ENCODE data around the gene APBB1IP. TPM values are rescaled to one million over a fixed set of nuclear protein-coding genes. Genes with fewer than 3 reads are reported as not detected.

The APBB1IP gene
- total RNA-seq, 2 experiments from 2014 or later = 44.5 to 45.6 TPM

DNA sequence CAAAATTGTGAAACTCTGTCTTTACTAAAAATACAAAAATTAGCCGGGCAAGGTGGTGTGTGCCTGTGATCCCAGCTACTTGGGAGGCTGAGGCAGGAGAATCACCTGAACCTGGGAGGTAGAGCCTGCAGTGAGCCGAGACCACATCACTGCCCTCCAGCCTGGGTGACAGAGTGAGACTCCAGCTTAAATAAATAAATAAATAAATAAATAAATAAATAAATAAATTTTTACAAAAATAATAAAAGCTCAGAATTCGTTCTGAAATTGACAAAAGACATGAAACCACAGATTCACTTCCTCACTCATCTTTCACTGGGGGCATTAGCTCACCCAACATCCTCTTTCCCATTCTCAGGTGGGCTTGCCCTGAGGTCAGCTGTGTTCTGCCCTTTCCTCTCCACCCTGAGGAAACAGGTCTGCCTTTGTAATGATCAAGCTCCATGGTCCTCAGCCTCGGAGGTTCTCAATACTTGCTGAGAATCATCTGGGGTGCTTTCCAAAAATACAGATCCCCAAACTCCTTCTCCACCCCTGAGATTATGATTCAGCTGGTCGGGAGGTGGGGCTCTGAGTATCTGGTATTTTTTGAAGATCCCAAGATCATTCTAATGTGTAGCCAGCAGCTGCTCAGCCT, 29.2 kb upstream of the APBB1IP start:
- Histone ChIP-seq H3K36me3 (ENCODE audit: insufficient read depth, low read length) (no peaks in the 10 kb centered on the region), H3K27me3 (ENCODE audit: control insufficient read depth in 1 of 2, insufficient read depth in 2 of 2, low read length in 2 of 2) (no peaks in the 10 kb centered on the region), H3K4me1 (ENCODE audit: insufficient read depth, low read length) (no peaks in the 10 kb centered on the region), H3K4me3 (ENCODE audit: low read length) (no peak overlapping the region), H3K27ac (ENCODE audit: low read depth in 1 of 2, low read length in 2 of 2) (no peak overlapping the region), H3K9me3 (ENCODE audit: control insufficient read depth in 1 of 2, insufficient read depth in 1 of 2, low read length in 2 of 2) (no peaks in the 10 kb centered on the region)
- Mint-ChIP-seq H3K36me3 (ENCODE audit: low read depth) (no peaks in the 10 kb centered on the region), H3K27ac (no peak overlapping the region), H3K27me3 (no peaks in the 10 kb centered on the region), H3K4me1 (ENCODE audit: low read depth) (no peaks in the 10 kb centered on the region), H3K9me3 (no peaks in the 10 kb centered on the region), H3K4me3 (no peak overlapping the region)
- peak in 1 of 14 experiments; percentile 17 for DNase-seq
- TF ChIP-seq, protein P1, sequence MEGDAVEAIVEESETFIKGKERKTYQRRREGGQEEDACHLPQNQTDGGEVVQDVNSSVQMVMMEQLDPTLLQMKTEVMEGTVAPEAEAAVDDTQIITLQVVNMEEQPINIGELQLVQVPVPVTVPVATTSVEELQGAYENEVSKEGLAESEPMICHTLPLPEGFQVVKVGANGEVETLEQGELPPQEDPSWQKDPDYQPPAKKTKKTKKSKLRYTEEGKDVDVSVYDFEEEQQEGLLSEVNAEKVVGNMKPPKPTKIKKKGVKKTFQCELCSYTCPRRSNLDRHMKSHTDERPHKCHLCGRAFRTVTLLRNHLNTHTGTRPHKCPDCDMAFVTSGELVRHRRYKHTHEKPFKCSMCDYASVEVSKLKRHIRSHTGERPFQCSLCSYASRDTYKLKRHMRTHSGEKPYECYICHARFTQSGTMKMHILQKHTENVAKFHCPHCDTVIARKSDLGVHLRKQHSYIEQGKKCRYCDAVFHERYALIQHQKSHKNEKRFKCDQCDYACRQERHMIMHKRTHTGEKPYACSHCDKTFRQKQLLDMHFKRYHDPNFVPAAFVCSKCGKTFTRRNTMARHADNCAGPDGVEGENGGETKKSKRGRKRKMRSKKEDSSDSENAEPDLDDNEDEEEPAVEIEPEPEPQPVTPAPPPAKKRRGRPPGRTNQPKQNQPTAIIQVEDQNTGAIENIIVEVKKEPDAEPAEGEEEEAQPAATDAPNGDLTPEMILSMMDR (IDR thresholded peaks at IDR 0.05) = no peak
- intact Hi-C loops (cut with DNase I, micrococcal nuclease) = no loop called here
- CTCF ChIA-PET = interaction anchor here (1.8 kb wide), 1 partner anchor 317 kb away, joined by 5 read pairs; no protein-coding TSS in a partner anchor
- no peak for ATAC-seq (ENCODE audit: poor library complexity)
- POLR2A ChIA-PET = interaction anchor here (0.6 to 1.2 kb wide), 2 partner anchors 18 to 36 kb away, joined by 3 read pairs; no protein-coding TSS in a partner anchor

DNA sequence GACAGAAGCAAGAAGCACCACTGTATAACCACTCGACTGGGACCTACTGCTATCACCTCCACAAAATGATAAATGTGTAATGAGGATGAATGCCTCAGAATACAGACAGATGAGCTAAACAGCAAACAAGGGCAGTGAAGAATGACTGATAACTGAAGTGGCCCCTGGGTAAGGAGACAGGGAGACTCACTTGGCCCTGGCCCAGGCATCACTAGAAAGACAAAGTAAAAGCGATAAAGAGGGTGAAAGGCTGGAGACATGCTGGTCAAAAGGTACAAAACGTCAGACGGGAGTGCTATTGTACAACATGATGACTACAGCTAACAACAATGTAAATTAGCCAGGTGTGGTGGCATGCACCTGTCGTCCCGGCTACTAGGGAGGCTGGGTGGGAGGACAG, 27.8 kb upstream of the APBB1IP start:
- TF ChIP-seq, protein P1 (IDR thresholded peaks at IDR 0.05) = no peak
- H3K27ac ChIP-seq (ENCODE audit: low read depth in 1 of 2, low read length in 2 of 2) = no peak overlapping the region
- H3K9me3 ChIP-seq (ENCODE audit: control insufficient read depth in 1 of 2, insufficient read depth in 1 of 2, low read length in 2 of 2) = no peaks in the 10 kb centered on the region
- no peaks in the 10 kb centered on the region for H3K36me3 ChIP-seq (ENCODE audit: insufficient read depth, low read length)
- Mint-ChIP-seq H3K4me3 (no peak overlapping the region), H3K4me1 (ENCODE audit: low read depth) (no peaks in the 10 kb centered on the region), H3K27me3 (no peaks in the 10 kb centered on the region), H3K27ac (no peak overlapping the region), H3K9me3 (no peaks in the 10 kb centered on the region), H3K36me3 (ENCODE audit: low read depth) (no peaks in the 10 kb centered on the region)
- ChIA-PET CTCF (interaction anchor here (1.2 kb wide), 1 partner anchor 93 kb away, joined by 3 read pairs; no protein-coding TSS in a partner anchor), POLR2A (no interaction called here)
- H3K27me3 ChIP-seq (ENCODE audit: control insufficient read depth in 1 of 2, insufficient read depth in 2 of 2, low read length in 2 of 2) = no peaks in the 10 kb centered on the region
- intact Hi-C loops (cut with DNase I, micrococcal nuclease) = no loop called here
- no peak overlapping the region for H3K4me3 ChIP-seq (ENCODE audit: low read length)
- no peaks in the 10 kb centered on the region for H3K4me1 ChIP-seq (ENCODE audit: insufficient read depth, low read length)
- DNase-seq = no peak
- ATAC-seq (ENCODE audit: poor library complexity) = no peak

DNA sequence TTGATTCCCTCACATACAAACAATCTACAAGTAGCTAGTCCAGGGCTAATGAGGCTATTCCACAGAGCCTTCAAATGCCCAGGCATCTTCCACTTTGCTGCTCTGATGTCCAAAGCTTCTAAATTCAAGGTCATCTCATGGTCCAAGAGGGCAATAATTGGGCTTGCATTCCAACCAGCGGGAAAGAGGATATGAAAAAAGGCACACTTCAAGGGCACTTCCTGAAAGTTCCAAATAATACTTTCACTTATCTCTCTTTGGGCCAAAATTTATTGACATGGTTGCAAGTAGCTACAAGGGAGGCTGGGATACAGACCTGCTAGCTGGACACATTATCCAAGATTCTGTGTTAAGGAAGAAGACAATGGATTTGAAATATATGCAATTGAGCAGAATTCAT, 25.2 kb upstream of the APBB1IP start:
- TF ChIP-seq, protein P1 (IDR thresholded peaks at IDR 0.05) = no peak
- H3K9me3 Mint-ChIP-seq = no peaks in the 10 kb centered on the region
- POLR2A ChIA-PET = no interaction called here

More for the DNA sequence above, 25.2 kb upstream of the APBB1IP start:
- ATAC-seq (ENCODE audit: poor library complexity) = no peak
- H3K27me3 Mint-ChIP-seq = no peaks in the 10 kb centered on the region
- H3K4me3 Mint-ChIP-seq = no peak overlapping the region
- H3K27ac ChIP-seq (ENCODE audit: low read depth in 1 of 2, low read length in 2 of 2) = no peak overlapping the region
- no peaks in the 10 kb centered on the region for H3K36me3 ChIP-seq (ENCODE audit: insufficient read depth, low read length)
- intact Hi-C loops (cut with DNase I, micrococcal nuclease) = no loop called here
- no peak overlapping the region for H3K27ac Mint-ChIP-seq
- no peaks in the 10 kb centered on the region for H3K4me1 ChIP-seq (ENCODE audit: insufficient read depth, low read length)
- no peak for DNase-seq
- H3K4me3 ChIP-seq (ENCODE audit: low read length) = no peak overlapping the region
- H3K27me3 ChIP-seq (ENCODE audit: control insufficient read depth in 1 of 2, insufficient read depth in 2 of 2, low read length in 2 of 2) = no peaks in the 10 kb centered on the region
- no peaks in the 10 kb centered on the region for H3K9me3 ChIP-seq (ENCODE audit: control insufficient read depth in 1 of 2, insufficient read depth in 1 of 2, low read length in 2 of 2)
- H3K4me1 Mint-ChIP-seq (ENCODE audit: low read depth) = no peaks in the 10 kb centered on the region
- CTCF ChIA-PET = no interaction called here
- H3K36me3 Mint-ChIP-seq (ENCODE audit: low read depth) = no peaks in the 10 kb centered on the region

Measured in CD4-positive, alpha-beta T cell (primary cell).